ENCODE measurements around the gene CLMP. TPM values are rescaled to one million over a fixed set of nuclear protein-coding genes. Genes with fewer than 3 reads are reported as not detected.
"Not testable (repeated sequence)": the region's sequence is repeated elsewhere in the genome, so short reads cannot be mapped to it uniquely, and the experiment has no call there.

CLMP gene
- total RNA-seq, 6 experiments from 2014 or later, result 126 to 201 (median 138) TPM

GRCh38 chr11:123100379-123101085, 94.5 kb downstream of the CLMP start:
- no peak for TF ChIP-seq CTCF (IDR thresholded peaks at IDR 0.05)
- no peaks in the 10 kb centered on the region for H3K9me3 Mint-ChIP-seq
- peaks cover 11% of the 10 kb centered on the region for H3K27me3 Mint-ChIP-seq (ENCODE audit: insufficient read depth)
- DNase-seq, result no peak
- peaks cover 13% of the 10 kb centered on the region; the same call in 1 of the 2 replicates for H3K36me3 Mint-ChIP-seq (ENCODE audit: low read depth)
- peaks cover 52% of the 10 kb centered on the region for H3K4me1 Mint-ChIP-seq (ENCODE audit: low read depth)
- H3K4me3 Mint-ChIP-seq, result no peak overlapping the region
- H3K27ac Mint-ChIP-seq, result peak overlapping the region; percentile 70

- no peak for TF ChIP-seq CTCF (IDR thresholded peaks at IDR 0.05)
- DNase-seq, result no peak
- Mint-ChIP-seq H3K4me3 (no peak overlapping the region), H3K27ac (peak overlapping the region; percentile 45; the same call in 1 of the 2 replicates), H3K36me3 (ENCODE audit: low read depth) (peaks cover 14% of the 10 kb centered on the region; the same call in 1 of the 2 replicates), H3K9me3 (no peaks in the 10 kb centered on the region), H3K4me1 (ENCODE audit: low read depth) (peaks cover 45% of the 10 kb centered on the region), H3K27me3 (ENCODE audit: insufficient read depth) (peaks cover 11% of the 10 kb centered on the region)
Observed at GRCh38 chr11:123098990-123099389, 96.1 kb downstream of the CLMP start.

DNA sequence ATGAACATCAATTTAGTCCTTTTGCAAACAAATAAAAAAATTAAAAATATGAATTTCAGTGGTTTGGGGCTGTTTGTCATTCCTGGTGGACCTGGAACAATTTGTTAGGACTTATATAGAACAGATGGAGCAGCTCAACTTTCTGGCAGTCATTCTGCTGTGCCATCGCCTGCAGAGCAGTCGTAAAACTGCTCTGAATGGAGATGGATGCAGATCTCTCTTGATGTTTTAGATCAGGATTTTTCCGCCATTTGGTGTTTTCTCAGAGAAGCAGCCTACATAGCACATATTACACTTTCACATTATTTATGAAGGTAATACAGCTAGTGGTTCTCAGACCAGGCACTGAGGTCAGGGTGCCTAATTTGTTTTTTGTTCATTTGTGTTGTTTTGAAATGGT, 101.3 kb downstream of the CLMP start:
- Mint-ChIP-seq H3K4me1 (ENCODE audit: low read depth) (0 out of 2 replicates have a peak, but pooled peaks cover 5% of the 10 kb centered on the region), H3K27ac (no peak overlapping the region), H3K9me3 (no peaks in the 10 kb centered on the region), H3K27me3 (ENCODE audit: insufficient read depth) (peaks cover 4% of the 10 kb centered on the region; the same call in 1 of the 2 replicates), H3K36me3 (ENCODE audit: low read depth) (peaks cover 9% of the 10 kb centered on the region; the same call in 1 of the 2 replicates), H3K4me3 (no peak overlapping the region)
- TF ChIP-seq CTCF (IDR thresholded peaks at IDR 0.05), result no peak
- no peak for DNase-seq

DNA sequence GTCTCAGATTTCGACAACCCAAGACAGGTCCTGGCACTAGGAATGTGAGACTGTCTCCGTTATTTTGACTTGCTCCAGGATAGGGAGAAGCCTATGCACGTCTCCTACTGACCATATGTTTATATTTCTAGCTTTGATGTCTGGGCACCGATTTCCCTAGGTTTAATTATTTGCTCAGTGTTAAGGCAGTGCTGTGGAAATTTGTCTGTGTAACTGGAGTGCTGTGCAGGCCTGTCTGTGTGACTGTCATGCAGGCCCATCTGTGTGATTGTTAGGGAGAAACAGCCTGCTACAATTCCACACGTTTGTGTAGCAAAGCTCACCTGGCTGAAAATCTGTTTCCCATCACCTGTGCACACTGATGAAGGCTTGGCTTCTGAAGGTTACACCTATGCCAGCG, 103.5 kb downstream of the CLMP start:
- DNase-seq, result no peak
- Mint-ChIP-seq H3K4me1 (ENCODE audit: low read depth) (peaks cover 1% of the 10 kb centered on the region), H3K36me3 (ENCODE audit: low read depth) (peaks cover 7% of the 10 kb centered on the region; the same call in 1 of the 2 replicates), H3K27ac (no peak overlapping the region), H3K9me3 (no peaks in the 10 kb centered on the region), H3K27me3 (ENCODE audit: insufficient read depth) (peaks cover 4% of the 10 kb centered on the region; the same call in 1 of the 2 replicates), H3K4me3 (no peak overlapping the region)
- no peak for TF ChIP-seq CTCF (IDR thresholded peaks at IDR 0.05)

- H3K9me3 Mint-ChIP-seq; H3K36me3 Mint-ChIP-seq (ENCODE audit: low read depth); H3K27ac Mint-ChIP-seq; H3K4me3 Mint-ChIP-seq; DNase-seq; H3K27me3 Mint-ChIP-seq (ENCODE audit: insufficient read depth): not testable (repeated sequence)
- peaks cover 13% of the 10 kb centered on the region for H3K4me1 Mint-ChIP-seq (ENCODE audit: low read depth)
Observed at GRCh38 chr11:123090168-123090567, 104.9 kb downstream of the CLMP start.

- peaks cover 20% of the 10 kb centered on the region for H3K36me3 Mint-ChIP-seq (ENCODE audit: low read depth)
- not testable (repeated sequence) for H3K9me3 Mint-ChIP-seq; H3K27ac Mint-ChIP-seq; DNase-seq; H3K4me3 Mint-ChIP-seq; H3K27me3 Mint-ChIP-seq (ENCODE audit: insufficient read depth)
- peaks cover 20% of the 10 kb centered on the region for H3K4me1 Mint-ChIP-seq (ENCODE audit: low read depth)
Observed at GRCh38 chr11:123088896-123089295, 106.2 kb downstream of the CLMP start.

- not testable (repeated sequence) for H3K4me3 Mint-ChIP-seq; H3K27me3 Mint-ChIP-seq (ENCODE audit: insufficient read depth); H3K9me3 Mint-ChIP-seq; H3K27ac Mint-ChIP-seq; DNase-seq
- H3K36me3 Mint-ChIP-seq (ENCODE audit: low read depth), result peaks cover 31% of the 10 kb centered on the region
- H3K4me1 Mint-ChIP-seq (ENCODE audit: low read depth), result peaks cover 32% of the 10 kb centered on the region
Observed at GRCh38 chr11:123087657-123088056, 107.4 kb downstream of the CLMP start.

Data from HFFc6 (cell line).